SU-DHL-6 (cell line): ENCODE measurements around the gene CPSF4L.

ENCODE experiments used
- EZH2phosphoT487 ChIP-seq: fragments of 200-600 bp; sonication (generic), shearing (Covaris generic); conservative IDR thresholded peaks from 2 replicates; pipeline ENCODE4 v1.6.1; 2018; ENCODE audit warnings: mild to moderate bottlenecking, antibody characterized with exemption, low read length, moderate library complexity, mixed read lengths
- TF ChIP-seq, protein P1 (sequence below): fragments of 200-600 bp; sonication (generic); IDR thresholded peaks from one replicate; pipeline ENCODE4 v1.5.1; 2017; ENCODE audit warnings: antibody characterized with exemption, mild to moderate bottlenecking, low read length, moderate library complexity; ENCODE audit not compliant: insufficient read depth, poor library complexity, severe bottlenecking

DNA sequence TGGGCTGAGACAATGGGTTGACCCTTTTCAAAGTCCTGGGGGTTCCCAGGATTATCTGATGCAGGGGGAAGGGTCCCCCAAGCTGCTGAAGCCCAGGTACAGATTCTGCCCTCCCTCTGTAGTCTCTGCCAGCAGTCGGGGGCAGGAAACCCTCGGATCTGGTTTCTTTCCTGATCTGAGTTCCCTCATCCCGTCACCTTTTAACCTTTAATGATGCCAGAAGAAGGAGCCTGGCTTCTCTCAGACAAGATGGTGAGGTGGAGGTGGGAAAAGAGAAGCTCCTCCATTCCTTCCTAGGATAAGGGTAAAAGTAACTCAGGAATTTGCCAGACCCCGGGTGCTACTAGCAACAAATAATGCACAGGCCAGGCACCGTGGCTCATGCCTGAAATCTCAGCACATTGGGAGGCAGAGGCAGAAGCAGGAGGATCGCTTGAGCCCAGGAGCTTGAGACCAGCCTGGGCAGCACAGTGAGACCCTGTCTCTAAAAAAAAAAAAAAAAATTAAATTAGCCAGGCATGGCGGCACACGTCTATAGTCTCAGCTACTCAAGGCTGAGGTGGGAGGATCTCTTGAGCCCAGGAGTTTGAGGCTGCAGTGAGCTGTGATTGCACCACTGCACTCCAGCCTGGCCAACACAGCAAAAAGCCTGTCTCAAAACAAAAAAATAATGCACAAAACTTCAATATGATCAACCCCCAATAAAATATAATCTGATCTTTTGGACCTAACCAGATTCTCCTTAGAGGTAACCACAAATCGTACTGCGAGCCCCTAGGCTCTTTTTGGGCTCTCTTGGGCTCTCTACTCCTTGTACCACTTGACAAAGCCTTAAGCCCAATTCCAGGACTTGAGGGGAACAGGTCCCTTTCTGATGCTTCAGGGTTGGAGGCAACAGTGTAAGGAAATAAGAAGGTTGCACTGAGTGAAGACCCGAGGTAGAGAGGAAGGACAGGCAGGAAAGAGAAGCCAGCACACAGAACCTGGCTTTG, 44.5 kb upstream of the CPSF4L start:
- TF ChIP-seq, protein P1, sequence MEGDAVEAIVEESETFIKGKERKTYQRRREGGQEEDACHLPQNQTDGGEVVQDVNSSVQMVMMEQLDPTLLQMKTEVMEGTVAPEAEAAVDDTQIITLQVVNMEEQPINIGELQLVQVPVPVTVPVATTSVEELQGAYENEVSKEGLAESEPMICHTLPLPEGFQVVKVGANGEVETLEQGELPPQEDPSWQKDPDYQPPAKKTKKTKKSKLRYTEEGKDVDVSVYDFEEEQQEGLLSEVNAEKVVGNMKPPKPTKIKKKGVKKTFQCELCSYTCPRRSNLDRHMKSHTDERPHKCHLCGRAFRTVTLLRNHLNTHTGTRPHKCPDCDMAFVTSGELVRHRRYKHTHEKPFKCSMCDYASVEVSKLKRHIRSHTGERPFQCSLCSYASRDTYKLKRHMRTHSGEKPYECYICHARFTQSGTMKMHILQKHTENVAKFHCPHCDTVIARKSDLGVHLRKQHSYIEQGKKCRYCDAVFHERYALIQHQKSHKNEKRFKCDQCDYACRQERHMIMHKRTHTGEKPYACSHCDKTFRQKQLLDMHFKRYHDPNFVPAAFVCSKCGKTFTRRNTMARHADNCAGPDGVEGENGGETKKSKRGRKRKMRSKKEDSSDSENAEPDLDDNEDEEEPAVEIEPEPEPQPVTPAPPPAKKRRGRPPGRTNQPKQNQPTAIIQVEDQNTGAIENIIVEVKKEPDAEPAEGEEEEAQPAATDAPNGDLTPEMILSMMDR = no peak
- TF ChIP-seq EZH2phosphoT487 = no peak
